PFSK-1 (cell line): ENCODE measurements around the gene UCKL1.

Experiments used
- POLR2AphosphoS5 ChIP-seq: IDR thresholded peaks from 2 replicates; pipeline ENCODE4 v1.6.1; 2012; ENCODE audit warnings: low read depth, mild to moderate bottlenecking, control low read depth, low read length, moderate library complexity
- TF ChIP-seq, protein P1 (sequence below), 2 experiments: IDR thresholded peaks; 2 replicates each; pipeline versions ENCODE4 v1.6.1 to v1.8.0; 2011 to 2012; ENCODE audit warnings: low read depth in 2 of 2, low read length in 2 of 2, control low read depth in 1 of 2, inconsistent platforms in 1 of 2, mild to moderate bottlenecking in 1 of 2, moderate library complexity in 1 of 2; ENCODE audit not compliant: insufficient read depth in 1 of 2

DNA sequence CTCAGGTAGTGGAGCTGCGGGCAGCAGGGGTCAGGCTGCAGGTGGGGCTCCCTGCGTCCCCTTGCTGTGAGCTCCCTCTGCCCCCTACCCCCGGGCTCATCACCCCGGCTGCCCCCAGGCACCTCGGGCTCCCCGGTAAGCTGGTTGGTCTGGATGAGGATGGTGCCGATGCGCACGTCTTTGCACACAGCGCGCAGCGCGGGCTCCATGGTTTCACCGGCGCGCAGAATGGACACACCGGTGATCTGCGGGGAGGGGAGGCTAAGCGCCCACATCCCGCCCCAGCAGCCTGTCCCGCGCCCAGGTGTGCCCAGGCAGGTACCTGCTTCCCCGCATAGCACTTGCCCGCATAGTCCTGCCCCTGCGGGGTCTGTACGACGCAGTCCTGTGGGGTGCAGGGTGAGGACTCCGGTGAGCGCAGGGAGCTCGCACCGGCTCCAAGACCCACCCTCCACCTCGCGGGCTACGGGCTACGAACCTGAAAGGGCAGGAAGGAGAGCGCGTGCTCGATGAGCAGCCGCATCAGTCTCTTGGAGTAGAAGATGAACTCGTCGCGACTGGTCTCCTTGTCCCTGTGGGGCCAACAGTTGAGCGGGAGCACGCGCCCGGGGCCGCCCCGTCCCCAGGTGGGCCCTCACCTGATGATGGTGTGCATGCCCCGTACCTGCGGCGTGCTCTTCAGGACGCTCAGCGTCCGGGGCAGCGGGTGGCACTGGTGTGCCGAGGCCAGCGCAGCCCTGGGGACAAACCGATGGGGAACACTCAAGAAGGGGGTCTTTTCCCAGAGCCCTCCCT, 15.5 kb downstream of the UCKL1 start:
- TF ChIP-seq, protein P1, sequence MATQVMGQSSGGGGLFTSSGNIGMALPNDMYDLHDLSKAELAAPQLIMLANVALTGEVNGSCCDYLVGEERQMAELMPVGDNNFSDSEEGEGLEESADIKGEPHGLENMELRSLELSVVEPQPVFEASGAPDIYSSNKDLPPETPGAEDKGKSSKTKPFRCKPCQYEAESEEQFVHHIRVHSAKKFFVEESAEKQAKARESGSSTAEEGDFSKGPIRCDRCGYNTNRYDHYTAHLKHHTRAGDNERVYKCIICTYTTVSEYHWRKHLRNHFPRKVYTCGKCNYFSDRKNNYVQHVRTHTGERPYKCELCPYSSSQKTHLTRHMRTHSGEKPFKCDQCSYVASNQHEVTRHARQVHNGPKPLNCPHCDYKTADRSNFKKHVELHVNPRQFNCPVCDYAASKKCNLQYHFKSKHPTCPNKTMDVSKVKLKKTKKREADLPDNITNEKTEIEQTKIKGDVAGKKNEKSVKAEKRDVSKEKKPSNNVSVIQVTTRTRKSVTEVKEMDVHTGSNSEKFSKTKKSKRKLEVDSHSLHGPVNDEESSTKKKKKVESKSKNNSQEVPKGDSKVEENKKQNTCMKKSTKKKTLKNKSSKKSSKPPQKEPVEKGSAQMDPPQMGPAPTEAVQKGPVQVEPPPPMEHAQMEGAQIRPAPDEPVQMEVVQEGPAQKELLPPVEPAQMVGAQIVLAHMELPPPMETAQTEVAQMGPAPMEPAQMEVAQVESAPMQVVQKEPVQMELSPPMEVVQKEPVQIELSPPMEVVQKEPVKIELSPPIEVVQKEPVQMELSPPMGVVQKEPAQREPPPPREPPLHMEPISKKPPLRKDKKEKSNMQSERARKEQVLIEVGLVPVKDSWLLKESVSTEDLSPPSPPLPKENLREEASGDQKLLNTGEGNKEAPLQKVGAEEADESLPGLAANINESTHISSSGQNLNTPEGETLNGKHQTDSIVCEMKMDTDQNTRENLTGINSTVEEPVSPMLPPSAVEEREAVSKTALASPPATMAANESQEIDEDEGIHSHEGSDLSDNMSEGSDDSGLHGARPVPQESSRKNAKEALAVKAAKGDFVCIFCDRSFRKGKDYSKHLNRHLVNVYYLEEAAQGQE (IDR thresholded peaks at IDR 0.05; ENCODE audit: insufficient read depth in 1 of 2, low read depth in 2 of 2, low read length in 2 of 2): no peak
- TF ChIP-seq POLR2AphosphoS5: no peak
